G401 (cell line): ENCODE data around the gene OSBPL2. TPM values are rescaled to one million over a fixed set of nuclear protein-coding genes. Genes with fewer than 3 reads are reported as not detected.

Source experiments
- DNase-seq: peaks from one replicate; pipeline ENCODE4 v3.0.0-alpha.2; 2015; ENCODE audit warnings: low spot score
- in situ Hi-C: cut with HindIII; loops from 2 replicates; pipeline ENCODE4 v1.10.0; 2016; ENCODE audit warnings: low sequenced_read_pairs, mixed read lengths
- total RNA-seq: library from RNA; depleted of rRNA; stranded (reverse); fragments of >200 nt; shearing (Covaris generic); gene quantifications from 2 replicates; pipeline ENCODE4 v1.2.3, GENCODE V29; 2014

Gene OSBPL2
- total RNA-seq, 1 experiment from 2014 or later, result 19.6 TPM

GRCh38 chr20:62313460-62314338, 75.4 kb downstream of the OSBPL2 start:
- in situ Hi-C loops, result no loop called here
- no peak for DNase-seq

- no peak for DNase-seq
- in situ Hi-C loops, result no loop called here
These were observed 76.0 kb downstream of the OSBPL2 start for GRCh38 chr20:62314339-62314638.

- in situ Hi-C loops, result no loop called here
These were observed 76.5 kb downstream of the OSBPL2 start for GRCh38 chr20:62314711-62315302.

GRCh38 chr20:62315773-62316172, 77.5 kb downstream of the OSBPL2 start:
- in situ Hi-C loops, result no loop called here
- no peak for DNase-seq

More at GRCh38 chr20:62314711-62315302, 76.5 kb downstream of the OSBPL2 start:
- DNase-seq, result no peak

GRCh38 chr20:62316331-62317166, 78.2 kb downstream of the OSBPL2 start:
- in situ Hi-C loops, result no loop called here
- peak; percentile 90 for DNase-seq

GRCh38 chr20:62317167-62317655, 78.9 kb downstream of the OSBPL2 start:
- DNase-seq, result no peak
- in situ Hi-C loops, result no loop called here

- in situ Hi-C loops, result no loop called here
These were observed 80.4 kb downstream of the OSBPL2 start for GRCh38 chr20:62318400-62319345.

GRCh38 chr20:62319346-62319909, 81.1 kb downstream of the OSBPL2 start:
- in situ Hi-C loops, result no loop called here
- DNase-seq, result no peak

More at GRCh38 chr20:62318400-62319345, 80.4 kb downstream of the OSBPL2 start:
- DNase-seq, result no peak

- in situ Hi-C loops, result no loop called here
- no peak for DNase-seq
These were observed 82.4 kb downstream of the OSBPL2 start for GRCh38 chr20:62320581-62321354.

- no peak for DNase-seq
- in situ Hi-C loops, result no loop called here
These were observed 83.2 kb downstream of the OSBPL2 start for GRCh38 chr20:62321521-62321948.

- in situ Hi-C loops, result no loop called here
These were observed 83.7 kb downstream of the OSBPL2 start for GRCh38 chr20:62321975-62322374.

GRCh38 chr20:62322492-62323041, 84.2 kb downstream of the OSBPL2 start:
- in situ Hi-C loops, result no loop called here

More at GRCh38 chr20:62321975-62322374, 83.7 kb downstream of the OSBPL2 start:
- no peak for DNase-seq

GRCh38 chr20:62323146-62323979, 85.0 kb downstream of the OSBPL2 start:
- DNase-seq, result no peak
- in situ Hi-C loops, result no loop called here

More at GRCh38 chr20:62322492-62323041, 84.2 kb downstream of the OSBPL2 start:
- no peak for DNase-seq

- in situ Hi-C loops, result no loop called here
- no peak for DNase-seq
These were observed 85.9 kb downstream of the OSBPL2 start for GRCh38 chr20:62323980-62324906.

GRCh38 chr20:62325172-62325905, 87.0 kb downstream of the OSBPL2 start:
- in situ Hi-C loops, result no loop called here
- DNase-seq, result no peak
